GM18868 (cell line): ENCODE data around the gene SDC3.

Experiments
- ATAC-seq: cut with Tn5 transposase; IDR thresholded peaks from one replicate; pipeline ENCODE4 v1.9.1; 2021; ENCODE audit warnings: mild to moderate bottlenecking, moderate library complexity; ENCODE audit not compliant: unreplicated experiment

Gene SDC3

DNA sequence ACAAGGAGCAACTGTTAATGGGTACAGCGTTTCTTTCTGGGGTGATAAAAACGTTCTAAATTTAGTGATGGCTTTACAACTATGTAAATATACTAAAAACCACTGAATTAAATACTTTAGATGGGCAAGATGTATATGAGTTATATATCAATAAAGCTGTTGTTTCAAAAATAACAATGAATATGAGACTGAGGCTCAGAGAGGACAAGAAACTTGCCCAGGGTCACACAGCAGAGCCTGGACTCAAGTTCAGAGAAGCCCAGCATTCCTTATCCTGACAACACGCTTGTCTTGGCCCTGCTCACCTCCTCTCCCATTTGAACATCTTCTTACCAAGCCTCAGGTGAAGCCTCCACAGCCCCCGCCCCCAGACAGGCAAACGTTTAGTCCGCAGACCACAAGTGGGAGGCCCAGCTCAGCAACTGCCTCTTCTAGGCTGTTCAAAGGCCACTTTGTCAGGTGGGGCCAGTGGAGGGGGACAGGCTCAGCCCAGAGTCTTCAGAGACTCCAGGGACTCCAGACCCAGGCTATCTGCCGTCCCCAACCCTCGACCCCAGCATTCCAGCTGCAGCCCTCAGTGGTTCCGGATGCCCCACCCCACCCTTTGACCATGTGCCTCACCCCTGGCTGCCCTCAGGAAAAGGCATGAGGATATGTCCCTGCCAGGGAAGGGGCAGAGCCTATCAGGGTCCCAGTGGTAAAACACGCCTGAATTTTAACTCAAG lies 17.9 kb downstream of the SDC3 start:
- ATAC-seq = no peak

DNA sequence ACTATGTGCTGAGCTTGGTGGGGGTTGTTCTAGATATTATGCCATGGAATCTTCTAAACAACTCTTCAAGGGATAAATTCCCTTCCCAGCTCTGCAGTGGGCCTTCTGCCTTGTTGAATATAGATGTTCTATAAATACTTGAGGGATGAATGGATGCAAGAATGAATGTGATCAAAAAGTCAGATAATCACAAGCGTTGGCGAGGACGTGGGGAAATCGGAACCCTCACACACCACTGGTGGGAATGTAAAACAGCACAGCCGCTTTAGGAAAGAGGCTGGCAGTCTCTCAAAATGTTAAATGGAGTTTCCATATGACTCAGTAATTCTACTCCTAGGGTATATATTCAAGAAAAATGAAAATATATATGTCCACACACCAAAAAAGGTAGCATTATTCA lies 19.0 kb downstream of the SDC3 start:
- no peak for ATAC-seq

GRCh38 chr1:30888975-30889374 lies 19.6 kb downstream of the SDC3 start:
- no peak for ATAC-seq

GRCh38 chr1:30888391-30888790 lies 20.2 kb downstream of the SDC3 start:
- no peak for ATAC-seq

- no peak for ATAC-seq
Measured at GRCh38 chr1:30887485-30888315, 20.9 kb downstream of the SDC3 start.

DNA sequence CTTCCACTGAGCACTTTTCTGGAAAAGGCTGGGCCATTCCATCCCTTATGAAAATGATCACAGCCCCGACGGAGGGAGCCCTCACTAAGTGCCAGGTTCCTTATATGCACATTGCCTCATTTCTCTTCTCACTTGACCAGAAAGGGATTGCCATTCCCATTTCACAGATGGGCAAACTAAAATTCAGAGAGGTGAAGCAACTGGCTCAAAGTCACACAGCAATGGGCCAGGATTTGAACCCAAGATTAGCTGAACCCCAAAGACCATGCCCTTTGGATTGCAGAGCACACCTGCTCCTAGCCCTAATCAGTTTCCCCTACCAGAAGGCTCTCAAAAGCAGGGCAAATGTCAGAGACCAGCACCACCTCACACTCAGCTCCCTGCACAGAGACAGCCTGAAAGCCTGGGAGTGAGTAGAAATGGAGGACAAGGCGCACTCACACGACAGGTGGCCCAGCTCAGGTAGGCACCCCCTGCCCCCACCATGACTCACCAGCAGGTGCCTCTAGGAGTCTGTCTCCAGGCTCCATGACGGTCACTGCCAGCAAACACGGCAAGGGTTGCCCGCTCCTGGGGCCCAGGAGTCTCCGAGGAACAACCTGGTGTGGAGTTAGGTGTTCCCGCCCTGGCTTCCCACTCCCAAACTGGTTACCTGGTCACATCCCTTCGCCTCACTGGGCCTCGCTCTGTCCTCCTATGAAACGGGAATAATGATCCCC lies 21.7 kb downstream of the SDC3 start:
- ATAC-seq = no peak

- ATAC-seq = no peak
Measured at GRCh38 chr1:30885570-30886522, 22.7 kb downstream of the SDC3 start.

DNA sequence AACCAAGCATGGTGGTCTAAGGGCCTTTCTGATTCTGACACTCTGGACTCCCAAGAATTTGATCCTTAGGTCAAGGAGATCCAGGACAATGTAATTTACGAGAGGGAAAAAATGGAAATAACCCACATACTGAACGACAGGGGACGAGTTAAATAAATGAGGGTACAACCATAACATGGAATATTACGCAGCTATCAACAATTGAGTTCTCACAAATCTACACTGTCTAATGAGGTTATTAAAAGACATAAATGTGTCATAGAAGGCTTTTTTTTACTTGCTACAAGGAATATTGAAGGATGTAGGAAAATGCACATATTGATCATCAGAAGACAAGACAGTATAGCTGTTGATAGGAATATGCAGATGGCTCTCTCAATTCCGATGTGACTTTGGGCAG lies 23.8 kb downstream of the SDC3 start:
- no peak for ATAC-seq

- ATAC-seq = no peak
Measured at GRCh38 chr1:30883389-30884172, 25.0 kb downstream of the SDC3 start.

DNA sequence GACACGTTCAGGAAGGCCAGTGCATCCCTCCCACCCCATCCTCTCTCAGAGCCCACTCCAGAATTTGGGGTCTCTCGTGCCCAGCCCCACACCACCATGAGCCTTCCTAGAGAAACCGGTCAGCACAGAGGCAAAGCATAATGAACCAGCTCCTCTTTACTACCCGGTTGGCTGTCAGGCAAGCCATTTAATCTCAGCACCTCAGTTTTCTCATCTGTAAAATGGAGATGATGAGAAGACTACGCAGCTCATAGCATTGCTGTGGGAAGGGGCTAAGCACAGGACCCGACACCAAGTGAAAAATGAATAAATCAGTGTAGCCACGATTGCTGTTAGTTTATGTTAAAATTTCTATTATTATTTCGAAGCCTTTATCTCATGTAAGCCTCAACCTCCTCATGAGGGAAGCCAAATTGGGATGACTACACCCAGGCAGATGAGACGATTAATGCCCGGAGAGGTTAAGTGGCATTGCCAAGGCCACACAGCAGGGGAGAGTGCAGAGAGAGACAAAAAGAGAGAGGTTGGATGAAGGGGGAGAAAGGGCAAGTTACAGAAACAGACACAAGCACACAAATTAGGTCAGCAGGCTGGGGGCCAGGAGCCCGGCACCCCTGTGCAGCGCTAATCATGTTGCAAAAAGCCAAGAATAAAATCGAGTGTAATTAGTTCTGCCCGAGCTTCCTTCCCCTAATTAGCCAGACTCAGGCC lies 25.7 kb downstream of the SDC3 start:
- ATAC-seq = no peak

DNA sequence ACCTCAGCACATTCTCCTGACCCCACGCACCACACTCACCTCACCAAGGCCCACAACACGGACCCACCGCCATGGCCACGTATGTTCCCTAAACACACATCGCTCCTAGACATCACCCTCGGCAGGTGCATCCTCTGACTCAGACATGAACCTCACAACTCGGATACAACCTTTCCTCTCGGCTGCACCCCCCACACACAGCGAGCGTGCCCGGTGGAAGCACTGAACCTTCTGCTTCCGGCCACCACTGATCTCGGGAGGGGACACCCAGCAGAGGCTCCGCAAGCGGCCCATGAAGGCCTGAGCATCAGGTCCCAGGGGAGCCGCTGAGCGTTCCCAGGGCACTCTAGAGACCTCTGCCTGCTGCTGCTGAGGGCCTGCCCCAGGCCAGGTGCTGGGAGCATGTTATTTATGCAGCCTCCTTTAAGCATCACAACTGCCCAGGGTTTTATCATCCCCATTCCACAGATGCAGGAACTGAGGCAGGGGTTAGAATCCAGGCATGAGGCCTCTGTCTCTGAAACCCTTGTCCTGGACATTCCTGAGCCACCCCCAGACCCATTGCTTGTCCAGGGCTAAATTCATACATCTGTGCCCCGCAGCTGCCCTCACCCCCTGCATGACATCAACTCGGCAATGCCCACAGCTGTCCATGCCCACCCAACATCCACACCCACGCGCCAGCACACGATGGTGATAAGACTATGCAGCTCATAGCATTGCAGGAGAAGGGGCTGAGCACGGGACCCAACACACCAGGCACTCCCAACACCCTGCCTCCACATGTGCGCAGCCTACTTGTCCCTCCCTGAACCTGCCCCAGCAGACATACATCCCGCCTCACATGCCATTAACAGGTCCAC lies 27.0 kb downstream of the SDC3 start:
- no peak for ATAC-seq

- no peak for ATAC-seq
Measured at GRCh38 chr1:30880678-30881318, 27.8 kb downstream of the SDC3 start.

DNA sequence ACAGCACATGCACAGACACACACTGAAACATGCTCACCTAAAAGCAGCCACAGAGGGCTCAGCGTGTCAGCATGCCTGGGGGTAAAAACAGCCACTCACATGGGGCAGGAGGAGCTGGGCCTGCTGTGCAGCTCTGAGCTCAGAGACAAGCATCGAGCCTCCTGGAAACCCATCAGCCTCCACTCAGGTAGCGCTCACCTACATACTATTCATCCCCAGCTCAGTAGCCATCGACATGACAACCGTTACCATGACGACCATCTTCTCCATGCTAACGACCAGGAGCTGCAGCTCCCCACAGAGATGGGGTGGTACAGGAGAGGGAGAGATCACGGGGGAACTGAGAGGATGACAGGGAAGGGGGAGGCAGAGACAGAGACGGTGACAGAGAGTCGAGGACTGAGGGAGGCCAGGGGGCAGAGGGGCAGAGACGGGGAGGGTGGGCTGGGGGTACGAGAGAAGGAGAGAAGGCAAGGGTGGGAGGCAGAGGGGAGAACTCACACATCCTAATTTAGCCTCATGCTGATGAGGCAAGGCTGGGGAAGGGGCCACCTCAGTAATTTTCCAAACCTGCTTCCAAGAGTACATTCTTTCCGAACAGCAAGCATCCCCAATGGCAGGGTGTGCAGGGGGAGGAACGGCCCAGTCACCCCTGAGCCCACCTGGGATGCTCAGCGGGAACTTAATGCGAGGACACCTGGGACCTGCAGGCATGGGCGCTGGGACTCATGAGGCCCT lies 28.4 kb downstream of the SDC3 start:
- ATAC-seq = no peak

DNA sequence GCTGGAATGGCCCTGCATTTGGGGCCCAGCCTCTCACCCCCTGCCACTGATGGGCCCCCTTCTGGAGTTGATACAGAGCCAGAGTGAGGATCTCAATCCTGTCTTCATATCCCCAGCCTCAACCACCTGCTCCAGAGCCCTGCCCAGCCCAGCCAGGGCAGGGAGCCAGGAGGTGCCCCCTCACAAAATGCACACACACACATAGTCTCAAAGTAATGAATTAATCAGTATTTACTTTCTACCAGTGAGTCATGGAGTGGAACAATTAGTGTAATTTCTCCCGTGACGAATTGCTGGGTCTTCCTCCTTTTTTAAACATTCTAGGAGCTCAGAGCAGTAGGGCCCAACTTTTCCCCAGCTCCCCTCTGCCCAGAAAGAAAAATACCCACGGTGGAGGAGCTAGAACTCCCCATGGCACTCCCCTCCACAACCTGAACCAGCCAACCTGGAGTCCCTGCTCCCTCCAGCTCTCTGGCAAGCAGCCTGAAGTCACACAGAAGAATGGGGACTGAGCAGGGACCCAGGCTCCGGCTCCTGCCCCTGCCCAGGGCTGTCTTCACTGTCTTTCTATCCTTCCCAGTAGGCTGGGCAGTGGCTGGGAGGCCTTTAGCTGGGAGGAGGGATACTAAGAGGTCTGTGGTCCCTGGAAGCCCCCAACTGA lies 29.3 kb downstream of the SDC3 start:
- ATAC-seq = no peak

DNA sequence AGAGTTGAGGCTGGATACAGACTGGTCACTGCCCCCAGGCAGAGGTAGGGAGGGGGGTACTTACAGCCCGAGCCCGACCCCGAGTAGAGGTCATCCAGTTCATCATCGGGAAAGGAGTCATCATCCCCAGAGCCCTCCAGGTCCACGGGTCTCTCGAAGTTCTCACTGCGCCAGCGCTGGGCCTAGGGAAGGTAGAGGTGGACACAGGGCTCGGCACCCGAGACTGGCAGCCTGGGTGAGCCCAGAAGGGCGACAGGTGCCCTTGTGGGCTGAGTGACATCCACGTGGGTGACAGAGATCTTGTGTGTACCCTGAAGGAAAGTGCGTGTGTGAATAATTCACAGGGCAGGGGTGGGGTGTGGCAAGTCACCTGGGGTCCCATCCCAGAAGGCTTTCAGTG lies 30.0 kb downstream of the SDC3 start:
- ATAC-seq = no peak

GRCh38 chr1:30878016-30878415 lies 30.5 kb downstream of the SDC3 start:
- no peak for ATAC-seq
